ENCODE results near the gene TSPAN18.

DNA sequence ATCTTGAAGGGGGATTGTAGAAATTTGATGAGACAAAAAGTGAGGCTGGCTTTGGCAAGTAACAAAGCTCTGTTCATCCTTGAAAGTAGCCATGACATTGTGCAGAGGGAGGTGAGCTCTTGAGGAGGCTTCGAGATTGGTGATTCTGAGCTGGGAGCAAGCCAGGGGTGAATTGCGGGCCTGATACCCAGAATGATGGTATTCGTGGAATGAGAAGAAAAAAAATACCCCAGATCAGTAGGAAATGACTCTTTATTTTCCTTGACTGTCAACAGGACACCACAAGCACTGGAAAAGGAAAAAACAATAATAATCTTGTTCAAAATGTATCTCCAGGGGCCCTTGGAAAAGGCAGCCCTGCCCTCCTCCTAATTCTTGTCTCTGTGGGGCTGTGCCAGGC is 62.7 kb downstream of the TSPAN18 start:
- TF ChIP-seq CTCF (IDR thresholded peaks at IDR 0.05) (no peak), POLR2A (IDR thresholded peaks at IDR 0.05) (no peak)
